ENCODE measurements around the gene CTLA4.

- TF ChIP-seq CTCF (IDR thresholded peaks at IDR 0.05) (no peak), POLR2A (IDR thresholded peaks at IDR 0.05) (no peak)
Measured at GRCh38 chr2:203869223-203870042, 1.9 kb downstream of the CTLA4 start.
